ENCODE data around the gene FGF22.
"Not testable (repeated sequence)": the region's sequence is repeated elsewhere in the genome, so short reads cannot be mapped to it uniquely, and the experiment has no call there.

Gene FGF22

GRCh38 chr19:639253-640160 is at the start of gene FGF22:
Gene FGF22, plus strand, starts transcription at chr19:639879. Its CDS starts 47 bp downstream, at chr19:639926.
- DNase-seq, result peak; percentile 95

DNA sequence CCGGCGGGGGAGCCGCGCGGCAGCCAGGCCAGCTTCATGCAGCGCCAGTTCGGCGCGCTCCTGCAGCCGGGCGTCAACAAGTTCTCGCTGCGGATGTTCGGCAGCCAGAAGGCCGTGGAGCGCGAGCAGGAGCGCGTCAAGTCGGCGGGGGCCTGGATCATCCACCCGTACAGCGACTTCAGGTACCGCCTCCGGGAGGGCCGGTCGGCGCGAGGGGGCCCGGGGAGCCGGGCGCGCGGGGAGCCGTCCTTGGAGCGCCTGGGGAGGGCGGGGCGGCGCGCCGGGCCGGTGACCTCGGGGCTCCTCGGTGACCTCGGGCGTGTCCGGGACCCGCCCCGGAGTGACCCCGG is 49.3 kb upstream of the FGF22 start:
- DNase-seq, result peak; percentile 44

DNA sequence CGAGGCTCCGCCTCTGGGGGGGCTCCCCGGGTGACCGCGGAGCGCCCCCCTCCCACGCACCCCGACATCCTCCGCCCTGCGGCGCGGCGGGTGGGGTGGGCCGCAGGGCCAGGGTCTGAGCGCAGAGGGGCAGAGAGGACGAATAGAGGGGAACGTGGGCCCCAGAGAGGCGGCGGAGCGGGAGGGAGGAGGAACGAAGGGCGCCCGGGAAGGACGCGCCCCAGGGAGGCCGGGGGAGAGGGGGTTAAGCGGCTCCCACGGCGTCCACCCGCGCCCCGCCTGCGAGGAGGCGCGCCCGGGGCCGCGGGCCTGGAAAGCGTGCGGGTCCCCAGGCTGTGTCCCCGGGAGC is 49.0 kb upstream of the FGF22 start:
- no peak for DNase-seq

DNA sequence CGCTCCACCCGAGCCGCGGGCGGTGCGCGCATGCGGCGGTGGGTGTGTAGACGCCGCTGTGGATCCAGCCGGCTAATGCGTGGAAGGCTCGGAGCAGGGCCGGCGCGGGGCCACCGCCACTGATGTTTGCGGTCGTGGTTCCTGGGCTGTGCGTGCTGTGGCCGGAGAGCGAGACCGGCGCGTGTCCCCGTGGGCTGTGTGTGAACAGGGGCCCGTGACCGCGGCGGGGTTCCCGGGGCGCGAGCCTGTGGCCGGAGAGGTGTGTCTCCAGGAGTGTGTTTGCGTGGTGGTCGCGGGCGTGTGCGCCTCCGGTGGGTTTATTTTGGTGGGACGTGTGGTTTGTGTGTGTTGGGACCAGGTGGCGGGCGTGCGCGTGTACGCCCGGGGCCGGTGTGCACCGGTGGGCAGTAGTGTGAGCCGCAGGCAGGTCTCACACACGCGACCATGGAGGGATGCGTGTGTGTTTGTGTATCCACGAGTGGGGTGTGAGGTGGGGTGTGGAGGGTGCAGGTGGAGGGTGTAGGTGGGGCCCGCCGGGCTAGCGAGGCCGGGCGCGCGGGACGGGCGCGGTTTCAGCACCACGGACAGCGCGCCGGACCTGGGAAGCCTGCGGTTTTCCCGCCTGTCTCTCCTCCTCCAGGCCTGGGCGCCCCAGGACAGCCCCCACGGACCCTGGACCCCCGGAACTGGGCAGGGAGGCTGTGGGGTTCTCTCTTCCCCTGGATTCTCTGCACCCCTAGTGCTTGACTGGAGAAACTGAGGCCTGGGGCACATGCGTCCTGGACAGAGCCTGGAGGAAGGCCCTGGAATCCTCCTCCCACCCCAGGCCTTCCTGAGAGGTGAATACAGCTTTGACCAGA is 48.4 kb upstream of the FGF22 start:
- DNase-seq, result no peak

GRCh38 chr19:592101-592500 is 47.6 kb upstream of the FGF22 start:
- no peak for DNase-seq

GRCh38 chr19:593055-593454 is 46.6 kb upstream of the FGF22 start:
- no peak for DNase-seq

GRCh38 chr19:593505-593904 is 46.2 kb upstream of the FGF22 start:
- DNase-seq, result no peak

DNA sequence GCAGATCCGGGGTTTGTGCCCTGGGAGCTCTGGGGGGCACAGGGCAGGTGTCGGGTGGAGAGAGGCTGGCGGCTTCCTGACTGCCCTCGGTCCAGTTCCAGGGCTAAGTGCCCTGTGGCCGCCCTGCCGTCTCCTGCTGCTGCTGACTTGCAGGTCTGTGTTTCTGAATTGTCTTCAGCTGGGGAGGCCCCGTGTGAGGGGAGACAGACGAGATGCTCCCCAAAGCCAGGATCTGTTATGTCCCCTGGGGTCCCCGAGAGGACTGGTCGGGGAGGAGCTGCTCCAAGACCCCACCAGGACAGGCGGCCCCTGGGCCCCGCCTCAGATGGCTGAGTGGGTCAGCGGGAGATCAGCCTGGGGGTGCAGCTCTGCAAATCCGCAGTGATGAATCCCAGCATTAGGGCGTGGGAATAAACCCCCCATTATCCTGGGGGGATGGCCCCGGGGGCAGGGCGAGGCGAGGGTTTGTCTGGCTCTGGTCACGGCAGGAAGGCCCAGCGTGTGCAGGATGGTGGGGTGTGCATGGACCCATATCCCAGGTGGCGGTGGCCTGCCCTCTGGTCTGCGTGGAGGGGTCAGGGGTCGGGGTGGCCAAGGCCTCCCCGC is 45.3 kb upstream of the FGF22 start:
- DNase-seq, result no peak

- DNase-seq, result no peak
Measured at GRCh38 chr19:595326-596262, 44.1 kb upstream of the FGF22 start.

GRCh38 chr19:596263-596655 is 43.4 kb upstream of the FGF22 start:
- no peak for DNase-seq

DNA sequence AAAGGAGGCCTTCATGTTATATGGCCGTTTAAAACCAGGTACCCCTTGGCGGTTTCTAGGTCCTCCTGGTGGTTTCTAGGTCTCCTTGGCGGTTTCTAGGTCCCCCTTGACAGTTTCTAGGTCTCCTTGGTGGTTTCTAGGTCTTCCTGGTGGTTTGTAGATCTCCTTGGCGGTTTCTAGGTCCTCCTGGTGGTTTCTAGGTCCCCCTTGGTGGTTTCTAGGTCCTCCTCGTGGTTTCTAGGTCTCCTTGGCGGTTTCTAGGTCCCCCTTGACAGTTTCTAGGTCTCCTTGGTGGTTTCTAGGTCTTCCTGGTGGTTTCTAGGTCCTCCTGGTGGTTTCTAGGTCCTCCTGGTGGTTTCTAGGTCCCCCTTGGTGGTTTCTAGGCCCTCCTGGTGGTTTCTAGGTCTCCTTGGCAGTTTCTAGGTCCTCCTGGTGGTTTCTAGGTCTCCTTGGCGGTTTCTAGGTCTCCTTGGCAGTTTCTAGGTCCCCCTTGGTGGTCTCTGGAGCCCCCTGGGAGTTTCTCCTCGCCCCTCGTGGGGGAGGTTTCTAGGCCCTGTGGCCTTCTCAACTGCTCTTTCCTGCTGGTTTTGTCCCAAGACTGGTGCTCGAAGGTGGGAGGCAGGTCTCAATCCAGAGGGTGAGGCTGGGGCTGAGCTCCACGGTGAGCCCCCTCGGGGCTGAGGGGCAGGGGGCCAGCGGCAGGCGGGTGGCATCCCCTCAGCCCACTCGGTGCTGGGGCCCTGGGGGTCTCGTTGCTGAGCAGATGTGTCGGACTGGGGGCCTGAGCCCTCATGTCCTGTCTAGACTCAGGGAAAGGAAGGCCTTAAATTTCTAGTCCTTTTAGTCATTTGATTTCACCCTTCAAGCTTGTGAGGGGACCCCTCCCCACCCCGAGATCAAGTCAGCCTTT is 42.0 kb upstream of the FGF22 start:
- no peak for DNase-seq

DNA sequence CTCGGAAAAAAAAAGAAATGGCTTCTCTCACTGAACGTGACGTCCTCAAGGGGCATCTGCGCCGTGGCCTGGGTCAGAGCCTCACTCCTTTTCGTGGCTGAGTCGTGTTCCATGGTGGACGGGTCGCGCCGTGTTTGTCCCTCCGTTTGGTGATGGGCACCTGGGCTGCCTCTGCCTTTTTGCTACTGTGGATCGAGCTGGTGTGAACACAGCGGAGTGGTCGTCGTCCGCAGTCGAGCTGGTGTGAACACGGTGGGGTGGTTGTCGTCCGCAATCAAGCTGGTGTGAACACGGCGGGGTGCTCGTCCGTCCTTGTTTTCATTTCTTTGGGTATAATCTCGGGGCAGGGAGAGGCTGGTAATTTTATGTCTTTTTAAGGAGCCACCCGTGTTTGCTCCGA is 38.4 kb upstream of the FGF22 start:
- DNase-seq, result no peak

DNA sequence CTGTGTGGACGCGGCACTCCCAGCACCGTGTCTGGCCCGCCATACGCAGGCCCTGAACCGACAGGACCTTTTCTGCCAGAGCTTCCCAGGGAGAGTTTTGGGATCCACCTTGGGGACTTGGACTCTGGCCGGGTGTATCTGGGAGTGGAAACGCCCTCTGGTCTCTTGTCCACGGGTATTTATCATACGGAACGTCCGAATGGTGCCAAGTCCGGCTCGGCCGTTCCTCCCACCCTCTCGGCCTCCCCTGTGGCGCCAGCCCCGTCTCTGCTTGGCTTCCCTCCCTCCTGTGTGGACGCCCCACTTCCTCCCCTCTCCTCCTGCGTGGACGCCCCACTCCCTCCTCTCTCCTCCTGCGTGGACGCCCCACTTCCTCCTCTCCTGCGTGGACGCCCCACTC is 37.9 kb upstream of the FGF22 start:
- DNase-seq, result no peak

- DNase-seq, result no peak
Measured at GRCh38 chr19:602391-603301, 37.0 kb upstream of the FGF22 start.

- not testable (repeated sequence) for DNase-seq
Measured at GRCh38 chr19:603302-603639, 36.4 kb upstream of the FGF22 start.

DNA sequence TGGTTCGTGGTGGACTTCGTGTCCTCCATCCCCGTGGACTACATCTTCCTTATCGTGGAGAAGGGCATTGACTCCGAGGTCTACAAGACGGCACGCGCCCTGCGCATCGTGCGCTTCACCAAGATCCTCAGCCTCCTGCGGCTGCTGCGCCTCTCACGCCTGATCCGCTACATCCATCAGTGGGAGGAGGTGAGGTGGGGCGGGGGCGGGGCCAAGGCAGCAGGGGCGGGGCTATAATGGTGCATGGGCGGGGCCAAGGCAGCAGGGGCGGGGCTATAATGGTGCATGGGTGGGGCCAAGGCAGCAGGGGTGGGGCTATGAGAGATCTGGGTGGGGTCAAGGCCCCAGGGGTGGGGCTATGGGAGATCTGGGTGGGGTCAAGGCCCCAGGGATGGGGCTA is 35.9 kb upstream of the FGF22 start:
- DNase-seq, result not testable (repeated sequence)

- DNase-seq, result peak; percentile 55
Measured at GRCh38 chr19:604355-604754, 35.3 kb upstream of the FGF22 start.

- peak; percentile 55 for DNase-seq
Measured at GRCh38 chr19:605061-605971, 34.4 kb upstream of the FGF22 start.
